Panc1 (cell line): ENCODE measurements around the gene GPRC5C. TPM values are rescaled to one million over a fixed set of nuclear protein-coding genes. Genes with fewer than 3 reads are reported as not detected.

Experiments
- ATAC-seq: fragments of 200-7000 bp; cut with Tn5 transposase; 2 replicates; pipeline ENCODE4 v1.9.1; 2020; ENCODE audit warnings: mild to moderate bottlenecking, moderate library complexity
- BruUV-seq: library from RNA; stranded (reverse); fragments of 400-500 nt; replicated peaks from 2 replicates; lab custom pipeline; 2021; lab: Mats Ljungman, UMichigan
- CTCF ChIA-PET: fragments of 300-600 bp; sonication (Branson Sonifier 250); formaldehyde crosslinking; loops from one replicate; lab custom pipeline; 2022; ENCODE audit warnings: antibody characterized with exemption; lab: Charles Lee
- POLR2A ChIA-PET: fragments of 300-600 bp; sonication (Branson Sonifier 250); formaldehyde crosslinking; loops from one replicate; lab custom pipeline; 2022; ENCODE audit warnings: antibody characterized with exemption; lab: Charles Lee
- DNase-seq: peaks from one replicate; pipeline ENCODE4 v3.0.0-alpha.2; 2010; ENCODE audit warnings: low read depth, low spot score
- H3K27ac ChIP-seq: 2 replicates; pipeline ENCODE4 v1.5.1; 2011; ENCODE audit warnings: mild to moderate bottlenecking, low read length, inconsistent platforms
- H3K27me3 ChIP-seq: fragments of 200-500 bp; sonication (Bioruptor generic); 2 replicates; pipeline ENCODE4 v1.6.0; 2014; ENCODE audit warnings: low read length, inconsistent platforms; ENCODE audit not compliant: control insufficient read depth, insufficient read depth
- H3K36me3 ChIP-seq: fragments of 200-500 bp; sonication (Bioruptor generic); 2 replicates; pipeline ENCODE4 v1.5.1; 2014; ENCODE audit warnings: inconsistent platforms, mild to moderate bottlenecking, low read length, moderate library complexity; ENCODE audit not compliant: control insufficient read depth, insufficient read depth
- H3K4me1 ChIP-seq: 2 replicates; pipeline ENCODE4 v1.5.1; 2011; ENCODE audit warnings: inconsistent platforms, mild to moderate bottlenecking, low read length, moderate library complexity; ENCODE audit not compliant: control insufficient read depth, insufficient read depth
- H3K4me3 ChIP-seq, 2 experiments: 2 replicates each; pipeline ENCODE4 v1.5.1; 2011 to 2012; ENCODE audit warnings: low read depth in 2 of 2, low read length in 2 of 2, mild to moderate bottlenecking in 2 of 2, inconsistent platforms in 1 of 2, moderate library complexity in 1 of 2
- H3K9me3 ChIP-seq: fragments of 200-500 bp; sonication (Bioruptor generic); 2 replicates; pipeline ENCODE4 v1.5.1; 2014; ENCODE audit warnings: low read depth, mild to moderate bottlenecking, inconsistent platforms, low read length, moderate library complexity; ENCODE audit not compliant: control insufficient read depth, insufficient read depth
- CTCF ChIP-seq: fragments of 450-650 bp; IDR thresholded peaks from 2 replicates; pipeline ENCODE4 v1.5.1; 2017; ENCODE audit warnings: mild to moderate bottlenecking
- POLR2AphosphoS5 ChIP-seq: IDR thresholded peaks from 2 replicates; pipeline ENCODE4 v1.6.1; 2012; ENCODE audit warnings: mild to moderate bottlenecking, low read depth, low read length, moderate library complexity
- REST ChIP-seq, 2 experiments: IDR thresholded peaks; 2 replicates each; pipeline ENCODE4 v1.6.1; 2011 to 2012; ENCODE audit warnings: low read depth in 2 of 2, control low read depth in 1 of 2, low read length in 1 of 2, mild to moderate bottlenecking in 1 of 2, moderate library complexity in 1 of 2; ENCODE audit not compliant: insufficient read depth in 1 of 2
- SIN3A ChIP-seq: IDR thresholded peaks from 2 replicates; pipeline ENCODE4 v1.6.1; 2012; ENCODE audit warnings: low read depth, mild to moderate bottlenecking, low read length, moderate library complexity, borderline replicate concordance; ENCODE audit not compliant: insufficient read depth
- TCF7L2 ChIP-seq: IDR thresholded peaks from 2 replicates; pipeline ENCODE4 v1.6.1; 2011; ENCODE audit warnings: mild to moderate bottlenecking, low read depth, low read length, inconsistent platforms
- in situ Hi-C: cut with HindIII; loops from 2 replicates; pipeline ENCODE4 v1.10.0; 2016; ENCODE audit warnings: low sequenced_read_pairs, low pct_unique_long_range_greater_than_20kb
- intact Hi-C: fragments of 100-400 bp; cut with micrococcal nuclease; formaldehyde crosslinking; loops from one replicate; pipeline ENCODE4 v1.10.0; 2022; ENCODE audit not compliant: unreplicated experiment
- total RNA-seq: library from RNA; stranded (reverse); gene quantifications from one replicate; pipeline ENCODE4 v1.2.1, GENCODE V29; 2021; ENCODE audit not compliant: unreplicated experiment

Gene GPRC5C
- total RNA-seq, 1 experiment from 2014 or later: 57.1 TPM

- ChIA-PET CTCF (interaction anchor here (0.6 kb wide), 1 partner anchor 23 kb away, joined by 3 read pairs; no protein-coding TSS in a partner anchor), POLR2A (interaction anchor here (0.7 kb wide), 1 partner anchor 844 kb away, joined by 3 read pairs; no protein-coding TSS in a partner anchor)
- in situ Hi-C loops: no loop called here
- Histone ChIP-seq H3K9me3 (no peaks in the 10 kb centered on the region), H3K36me3 (no peaks in the 10 kb centered on the region), H3K4me1 (no peaks in the 10 kb centered on the region), H3K27me3 (no peaks in the 10 kb centered on the region), H3K27ac (no peak overlapping the region), H3K4me3 (no peak overlapping the region)
- DNase-seq (no peak), ATAC-seq (no peak)
- BruUV-seq: no TSS peak
- TF ChIP-seq SIN3A (no peak), REST (IDR thresholded peaks at IDR 0.05; ENCODE audit: insufficient read depth in 1 of 2, low read depth in 2 of 2, low read length in 1 of 2) (no peak), CTCF (no peak), POLR2AphosphoS5 (no peak), TCF7L2 (no peak)
- intact Hi-C loops: no loop called here
Observed at GRCh38 chr17:74415608-74416396, 16.1 kb upstream of the GPRC5C start.

- BruUV-seq: no TSS peak
- in situ Hi-C loops: no loop called here
- Histone ChIP-seq H3K4me1 (no peaks in the 10 kb centered on the region), H3K9me3 (no peaks in the 10 kb centered on the region), H3K36me3 (no peaks in the 10 kb centered on the region), H3K27ac (no peak overlapping the region), H3K4me3 (no peak overlapping the region), H3K27me3 (no peaks in the 10 kb centered on the region)
- intact Hi-C loops: no loop called here
- ATAC-seq: peak; percentile 81
- ChIA-PET POLR2A (no interaction called here), CTCF (interaction anchor here (0.5 kb wide), 1 partner anchor 120 kb away, joined by 3 read pairs; no protein-coding TSS in a partner anchor)
- TF ChIP-seq REST (IDR thresholded peaks at IDR 0.05; ENCODE audit: insufficient read depth in 1 of 2, low read depth in 2 of 2, low read length in 1 of 2) (no peak), TCF7L2 (no peak), SIN3A (no peak), CTCF (no peak), POLR2AphosphoS5 (no peak)
- no peak for DNase-seq
Observed at GRCh38 chr17:74417178-74418045, 14.5 kb upstream of the GPRC5C start.
